HepG2 (cell line): ENCODE data around the gene RPS5. TPM values are rescaled to one million over a fixed set of nuclear protein-coding genes. Genes with fewer than 3 reads are reported as not detected.

Source experiments
- ARHGAP35 ChIP-seq: sonication (generic); formaldehyde crosslinking; IDR thresholded peaks from 2 replicates; pipeline ENCODE4 v1.9.0; 2022; ENCODE audit warnings: mild to moderate bottlenecking, inconsistent platforms, moderate library complexity, missing genetic modification reagents, borderline replicate concordance
- FLYWCH1 ChIP-seq: sonication (generic); formaldehyde crosslinking; IDR thresholded peaks from 2 replicates; pipeline ENCODE4 v1.8.1; 2023; ENCODE audit warnings: mild to moderate bottlenecking, missing genetic modification reagents
- GPN1 ChIP-seq: sonication (generic); formaldehyde crosslinking; IDR thresholded peaks from 2 replicates; pipeline ENCODE4 v1.5.1; 2020; ENCODE audit warnings: missing genetic modification reagents, borderline replicate concordance
- HCFC1 ChIP-seq: fragments of 150-350 bp; IDR thresholded peaks from 2 replicates; pipeline ENCODE4 v1.6.1; 2014; ENCODE audit warnings: low read depth, low read length
- HMG20B ChIP-seq: conservative IDR thresholded peaks from 2 replicates; pipeline ENCODE4 v1.6.1; 2016; ENCODE audit warnings: missing genetic modification reagents, missing compliant biosample characterization
- HNF4A ChIP-seq: sonication (generic); formaldehyde crosslinking; IDR thresholded peaks from 2 replicates; pipeline ENCODE4 v1.4.0; 2020; ENCODE audit warnings: missing genetic modification reagents
- HNRNPK ChIP-seq: fragments of 200-400 bp; formaldehyde crosslinking; IDR thresholded peaks from 2 replicates; pipeline ENCODE4 v1.6.1; 2018; ENCODE audit warnings: low read length, low read depth, moderate library complexity, mild to moderate bottlenecking; ENCODE audit not compliant: poor library complexity, severe bottlenecking
- KDM2A ChIP-seq: sonication (generic); formaldehyde crosslinking; IDR thresholded peaks from 2 replicates; pipeline ENCODE4 v1.4.0; 2020; ENCODE audit warnings: low read depth, missing genetic modification reagents, borderline replicate concordance
- KMT2B ChIP-seq: IDR thresholded peaks from 2 replicates; pipeline ENCODE4 v1.6.1; 2016; ENCODE audit warnings: missing genetic modification reagents, missing compliant biosample characterization
- LCORL ChIP-seq, 2 experiments: fragments of 450-650 bp in 1 of 2; sonication (generic) in 1 of 2; formaldehyde crosslinking in 1 of 2; IDR thresholded peaks; 2 replicates each; pipeline versions ENCODE4 v1.5.0 to v1.6.1; 2017 to 2020; ENCODE audit warnings: antibody characterized with exemption in 1 of 2, missing genetic modification reagents in 1 of 2
- MXI1 ChIP-seq: IDR thresholded peaks from 3 replicates; pipeline ENCODE4 v1.6.1; 2012; ENCODE audit warnings: low read depth, low read length, inconsistent platforms, borderline replicate concordance
- NCOA1 ChIP-seq: sonication (generic); formaldehyde crosslinking; IDR thresholded peaks from 2 replicates; pipeline ENCODE4 v1.9.0; 2021; ENCODE audit warnings: missing genetic modification reagents
- NR1H2 ChIP-seq: sonication (generic); formaldehyde crosslinking; IDR thresholded peaks from 2 replicates; pipeline ENCODE4 v1.8.1; 2022; ENCODE audit warnings: low read depth, missing genetic modification reagents, borderline replicate concordance
- POLR2A ChIP-seq, 2 experiments: IDR thresholded peaks; 2 replicates each; pipeline ENCODE4 v1.6.1; 2011; ENCODE audit warnings: low read depth in 2 of 2, low read length in 2 of 2, mild to moderate bottlenecking in 1 of 2, moderate library complexity in 1 of 2; ENCODE audit not compliant: insufficient read depth in 1 of 2
- PTBP1 ChIP-seq: fragments of 200-400 bp; formaldehyde crosslinking; IDR thresholded peaks from 2 replicates; pipeline ENCODE4 v1.6.1; 2018; ENCODE audit warnings: low read length, low read depth; ENCODE audit not compliant: poor library complexity, severe bottlenecking
- RARA ChIP-seq: IDR thresholded peaks from 2 replicates; pipeline ENCODE4 v1.6.1; 2016; ENCODE audit warnings: missing genetic modification reagents, missing compliant biosample characterization
- STAT5B ChIP-seq: sonication (generic); formaldehyde crosslinking; IDR thresholded peaks from 2 replicates; pipeline ENCODE4 v1.4.0; 2020; ENCODE audit warnings: missing genetic modification reagents
- TOPORS ChIP-seq: sonication (generic); formaldehyde crosslinking; IDR thresholded peaks from 2 replicates; pipeline ENCODE4 v1.8.0; 2023; ENCODE audit warnings: mild to moderate bottlenecking, missing genetic modification reagents
- ZC3H13 ChIP-seq: sonication (generic); formaldehyde crosslinking; IDR thresholded peaks from 2 replicates; pipeline ENCODE4 v1.8.1; 2023; ENCODE audit warnings: mild to moderate bottlenecking, missing genetic modification reagents, moderate library complexity
- ZFP36L2 ChIP-seq: sonication (generic); formaldehyde crosslinking; IDR thresholded peaks from 2 replicates; pipeline ENCODE4 v1.4.0; 2020; ENCODE audit warnings: missing genetic modification reagents
- ZNF234 ChIP-seq: sonication (generic); formaldehyde crosslinking; conservative IDR thresholded peaks from 2 replicates; pipeline ENCODE4 v1.5.1; 2020; ENCODE audit warnings: mild to moderate bottlenecking, missing genetic modification reagents
- ZNF282 ChIP-seq: fragments of 450-650 bp; IDR thresholded peaks from 2 replicates; pipeline ENCODE4 v1.6.1; 2018; ENCODE audit not compliant: partially characterized antibody
- ZNF354B ChIP-seq: sonication (generic); formaldehyde crosslinking; IDR thresholded peaks from 2 replicates; pipeline ENCODE4 v1.8.0; 2022; ENCODE audit warnings: mild to moderate bottlenecking, missing genetic modification reagents
- ZNF549 ChIP-seq: sonication (generic); formaldehyde crosslinking; IDR thresholded peaks from 2 replicates; pipeline ENCODE4 v1.5.0; 2020; ENCODE audit warnings: missing genetic modification reagents
- ZNF724P ChIP-seq: sonication (generic); formaldehyde crosslinking; IDR thresholded peaks from 2 replicates; pipeline ENCODE4 v1.8.0; 2022; ENCODE audit warnings: missing genetic modification reagents, borderline replicate concordance
- polyA plus RNA-seq, 8 experiments: library from polyadenylated mRNA; depleted of rRNA in 3 of 8; stranded (reverse) in 7 of 8; unstranded in 1 of 8; fragments of >200 nt; fragmentation: Illumina TruSeq in 4 of 8; extraction: Trizol in 4 of 8; gene quantifications; 2 replicates each; pipeline versions ENCODE4 v1.2.1 to v1.2.3, GENCODE V29; 2011 to 2016; ENCODE audit warnings: low read depth in 4 of 8, missing spikeins in 1 of 8, mixed read lengths in 1 of 8; ENCODE audit not compliant: insufficient read depth in 1 of 8
- total RNA-seq, 5 experiments: library from RNA; depleted of rRNA; stranded (reverse); fragments of >200 nt; fragmentation: Illumina TruSeq; extraction: Trizol; gene quantifications; 2 replicates each; pipeline ENCODE4 v1.2.3, GENCODE V29; 2016; ENCODE audit warnings: low read depth in 1 of 5
- TF ChIP-seq, protein P1 (sequence below): sonication (generic); formaldehyde crosslinking; IDR thresholded peaks from 2 replicates; pipeline ENCODE4 v1.8.0; 2022; ENCODE audit warnings: mild to moderate bottlenecking, missing genetic modification reagents, moderate library complexity
- TF ChIP-seq, protein P2 (sequence below): sonication (generic); formaldehyde crosslinking; IDR thresholded peaks from 2 replicates; pipeline ENCODE4 v1.4.0; 2020; ENCODE audit warnings: mild to moderate bottlenecking, missing genetic modification reagents
- TF ChIP-seq, protein P3 (sequence below): sonication (generic); formaldehyde crosslinking; IDR thresholded peaks from 2 replicates; pipeline ENCODE4 v1.5.0; 2020; ENCODE audit warnings: missing genetic modification reagents

The RPS5 gene
- total and polyA plus RNA-seq, 2 of the 13 experiments (the other 11 are each of a cell fraction or from before 2014, with no cell fraction given) = 1,544 to 4,408 TPM

DNA sequence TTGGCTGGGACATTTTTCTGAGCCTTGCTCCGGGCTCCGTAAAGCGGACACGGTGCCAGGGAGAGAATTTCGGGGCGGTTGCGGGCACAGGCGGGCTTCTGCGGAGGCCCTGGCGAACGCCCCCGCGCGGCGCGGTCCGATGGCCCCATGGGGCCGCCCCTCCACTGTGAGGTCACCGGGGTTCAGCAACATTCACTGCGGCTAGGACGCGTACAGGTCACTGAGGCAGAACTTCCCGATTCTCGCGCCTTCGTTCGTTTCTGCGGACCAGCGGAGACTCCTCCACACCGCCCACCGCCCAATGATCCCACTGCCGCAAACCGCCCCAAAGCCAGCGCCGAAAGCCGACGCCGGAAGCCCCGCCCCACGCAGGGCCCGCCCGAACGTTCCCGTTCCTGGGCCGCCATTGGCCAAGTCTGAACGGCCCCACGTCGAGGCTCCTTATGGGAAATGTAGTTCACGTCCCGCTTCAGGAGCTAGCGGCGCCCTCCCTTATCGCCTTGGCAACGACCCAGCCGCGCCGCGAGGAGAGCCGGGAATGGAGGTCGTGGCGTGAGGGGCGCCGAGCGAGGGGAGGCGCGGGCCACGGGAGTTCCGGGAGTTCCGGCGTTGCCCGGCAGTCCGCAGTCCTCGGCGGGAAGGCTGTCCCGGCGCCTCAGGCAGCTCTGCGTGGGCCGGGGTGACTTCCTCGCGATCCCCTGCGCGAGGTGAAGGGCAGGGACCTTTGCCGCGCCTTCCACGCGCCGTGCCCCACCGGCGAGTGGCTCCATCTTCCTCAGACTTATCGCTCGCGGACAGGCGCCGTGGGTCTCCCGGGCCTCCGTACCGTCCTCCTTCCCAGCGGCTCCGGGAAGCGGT, 21.3 kb downstream of the RPS5 start, which contains the start of gene ZNF584 (continued):
- TF ChIP-seq LCORL (IDR thresholded peaks at IDR 0.05) (no peak), LCORL (CRISPR knock-in tag; IDR thresholded peaks at IDR 0.05) (no peak), ZNF282 (no peak), POLR2A (IDR thresholded peaks at IDR 0.05; ENCODE audit: insufficient read depth in 1 of 2, low read depth in 2 of 2, low read length in 2 of 2) (peak; percentile 89 to 96), ZNF724P (peak; percentile 16; the same call in 1 of the 2 replicates), MXI1 (peak; percentile 95; the same call in 2 of the 3 replicates), KDM2A (CRISPR knock-in tag) (peak; percentile 69), ZNF234 (CRISPR knock-in tag) (peak; percentile 87), ZFP36L2 (peak; percentile 26; the same call in 1 of the 2 replicates), HNRNPK (peak; percentile 18), PTBP1 (no peak), STAT5B (CRISPR knock-in tag) (no peak), HCFC1 (peak; percentile 89), KMT2B (peak; percentile 37; the same call in 1 of the 2 replicates), ARHGAP35 (CRISPR knock-in tag) (no peak), RARA (CRISPR knock-in tag) (no peak), ZC3H13 (CRISPR knock-in tag) (peak; percentile 15; the same call in 1 of the 2 replicates), NCOA1 (no peak), HMG20B (no peak), ZNF549 (CRISPR knock-in tag) (no peak), GPN1 (no peak), ZNF354B (CRISPR knock-in tag) (peak; percentile 85; the same call in 1 of the 2 replicates), NR1H2 (CRISPR knock-in tag) (no peak), FLYWCH1 (CRISPR knock-in tag) (0 out of 2 replicates have a peak, but pooled peaks have one; percentile 55), HNF4A (CRISPR knock-in tag) (no peak), TOPORS (CRISPR knock-in tag) (peak; percentile 93)
- TF ChIP-seq, protein P1, sequence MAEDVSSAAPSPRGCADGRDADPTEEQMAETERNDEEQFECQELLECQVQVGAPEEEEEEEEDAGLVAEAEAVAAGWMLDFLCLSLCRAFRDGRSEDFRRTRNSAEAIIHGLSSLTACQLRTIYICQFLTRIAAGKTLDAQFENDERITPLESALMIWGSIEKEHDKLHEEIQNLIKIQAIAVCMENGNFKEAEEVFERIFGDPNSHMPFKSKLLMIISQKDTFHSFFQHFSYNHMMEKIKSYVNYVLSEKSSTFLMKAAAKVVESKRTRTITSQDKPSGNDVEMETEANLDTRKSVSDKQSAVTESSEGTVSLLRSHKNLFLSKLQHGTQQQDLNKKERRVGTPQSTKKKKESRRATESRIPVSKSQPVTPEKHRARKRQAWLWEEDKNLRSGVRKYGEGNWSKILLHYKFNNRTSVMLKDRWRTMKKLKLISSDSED (CRISPR knock-in tag) = no peak
- TF ChIP-seq, protein P2, sequence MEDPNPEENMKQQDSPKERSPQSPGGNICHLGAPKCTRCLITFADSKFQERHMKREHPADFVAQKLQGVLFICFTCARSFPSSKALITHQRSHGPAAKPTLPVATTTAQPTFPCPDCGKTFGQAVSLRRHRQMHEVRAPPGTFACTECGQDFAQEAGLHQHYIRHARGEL (CRISPR knock-in tag) = peak; percentile 74; the same call in 1 of the 2 replicates
- TF ChIP-seq, protein P3, sequence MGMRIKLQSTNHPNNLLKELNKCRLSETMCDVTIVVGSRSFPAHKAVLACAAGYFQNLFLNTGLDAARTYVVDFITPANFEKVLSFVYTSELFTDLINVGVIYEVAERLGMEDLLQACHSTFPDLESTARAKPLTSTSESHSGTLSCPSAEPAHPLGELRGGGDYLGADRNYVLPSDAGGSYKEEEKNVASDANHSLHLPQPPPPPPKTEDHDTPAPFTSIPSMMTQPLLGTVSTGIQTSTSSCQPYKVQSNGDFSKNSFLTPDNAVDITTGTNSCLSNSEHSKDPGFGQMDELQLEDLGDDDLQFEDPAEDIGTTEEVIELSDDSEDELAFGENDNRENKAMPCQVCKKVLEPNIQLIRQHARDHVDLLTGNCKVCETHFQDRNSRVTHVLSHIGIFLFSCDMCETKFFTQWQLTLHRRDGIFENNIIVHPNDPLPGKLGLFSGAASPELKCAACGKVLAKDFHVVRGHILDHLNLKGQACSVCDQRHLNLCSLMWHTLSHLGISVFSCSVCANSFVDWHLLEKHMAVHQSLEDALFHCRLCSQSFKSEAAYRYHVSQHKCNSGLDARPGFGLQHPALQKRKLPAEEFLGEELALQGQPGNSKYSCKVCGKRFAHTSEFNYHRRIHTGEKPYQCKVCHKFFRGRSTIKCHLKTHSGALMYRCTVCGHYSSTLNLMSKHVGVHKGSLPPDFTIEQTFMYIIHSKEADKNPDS = no peak
